Retina (tissue), 1 donor: ENCODE data around the gene BCL2L1.
A peak's percentile ranks its signal among the peaks of the same experiment; 100 is the strongest.

ENCODE experiments used
- DNase-seq: peaks from one replicate; pipeline ENCODE4 v3.0.0-alpha.2; 2016

The BCL2L1 gene

DNA sequence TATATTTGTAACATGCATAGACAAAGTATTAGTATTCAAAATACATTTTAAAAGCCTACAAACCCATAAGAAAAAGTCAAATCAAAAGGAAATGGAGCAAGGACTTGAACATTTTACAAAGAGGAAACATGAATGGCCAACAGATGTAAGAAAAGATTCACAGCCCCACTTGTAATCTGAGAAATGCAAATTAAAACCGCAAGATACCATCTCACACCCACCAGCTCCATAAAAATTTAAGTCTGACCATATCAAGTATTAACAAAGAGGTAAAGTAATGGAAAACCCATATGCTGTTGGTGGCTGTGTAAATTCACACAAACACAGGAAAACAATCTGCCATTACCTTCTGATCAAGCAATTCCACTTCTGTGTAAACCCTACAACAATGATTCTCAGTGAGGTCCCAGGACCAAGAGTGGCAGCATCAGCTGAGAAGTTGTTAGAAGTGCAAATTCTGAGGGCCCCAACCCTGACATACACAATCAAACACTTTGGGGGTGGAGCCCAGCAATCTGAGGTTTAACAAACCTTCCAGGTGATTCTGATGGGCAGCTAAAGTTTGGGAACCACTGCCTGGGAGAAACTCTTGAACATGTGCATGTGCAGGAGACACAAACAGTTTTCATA is 30.9 kb downstream of the BCL2L1 start:
- DNase-seq: no peak

DNA sequence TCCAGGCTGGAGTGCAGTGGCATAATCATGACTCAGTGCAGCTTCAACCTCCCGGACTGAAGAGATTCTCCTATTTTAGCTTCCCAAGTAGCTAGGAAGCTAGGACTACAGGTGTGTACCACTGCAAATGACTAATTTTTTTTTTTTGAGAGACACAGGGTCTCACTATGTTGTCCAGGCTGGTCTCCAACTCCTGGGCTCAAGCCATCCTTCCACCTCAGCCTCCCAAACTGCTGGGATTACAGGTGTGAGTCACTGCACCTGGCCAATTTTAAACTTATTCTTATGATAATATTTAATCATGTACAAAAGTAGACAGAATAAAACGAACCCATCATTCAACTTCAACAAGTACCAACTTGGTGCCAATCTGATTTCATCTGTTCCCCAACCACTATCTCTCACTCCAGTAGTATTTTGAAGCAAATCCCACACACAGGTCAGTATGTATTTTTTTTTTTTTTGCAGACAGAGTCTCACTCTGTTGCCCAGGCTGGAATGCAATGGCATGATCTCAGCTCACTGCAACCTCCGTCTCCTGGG is 32.5 kb downstream of the BCL2L1 start:
- DNase-seq: no peak

DNA sequence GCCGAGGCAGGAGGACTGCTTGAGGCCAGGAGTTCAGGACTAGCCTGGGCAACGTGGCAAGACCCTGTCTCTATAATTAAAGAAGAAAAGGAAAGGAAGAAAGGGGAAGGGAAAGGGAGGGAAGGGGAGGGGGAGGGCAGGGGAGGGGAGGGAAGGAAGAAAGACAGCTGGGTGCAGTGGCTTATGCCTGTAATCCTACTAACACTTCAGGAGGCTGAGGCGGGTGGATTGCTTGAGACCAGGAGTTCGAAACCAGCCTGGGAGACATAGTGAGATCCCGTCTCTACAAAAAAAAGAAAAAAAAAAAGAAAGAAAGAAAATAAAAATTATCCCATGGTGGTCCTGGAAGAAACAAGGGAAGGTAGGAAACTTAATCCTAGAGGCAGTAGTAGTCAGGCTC is 33.5 kb downstream of the BCL2L1 start:
- no peak for DNase-seq

DNA sequence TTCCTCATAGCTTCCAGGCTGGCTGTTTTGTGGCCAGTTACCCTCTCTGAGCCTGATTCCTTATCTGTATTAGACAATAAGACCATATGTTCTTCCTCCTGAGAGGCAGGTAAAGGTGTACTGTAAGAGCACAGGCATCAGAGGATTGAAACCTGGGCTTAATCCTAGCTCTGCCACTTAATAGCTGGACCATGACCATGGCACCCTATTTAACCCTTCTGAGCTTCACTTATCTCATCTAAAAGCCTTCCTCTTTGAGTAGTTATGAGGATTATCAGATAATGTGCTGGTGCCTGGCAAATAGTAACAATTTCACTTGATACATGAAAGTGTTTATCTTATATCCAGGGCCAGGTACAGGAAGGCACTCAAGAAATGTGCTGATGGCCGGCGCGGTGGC is 34.9 kb downstream of the BCL2L1 start:
- DNase-seq: no peak

DNA sequence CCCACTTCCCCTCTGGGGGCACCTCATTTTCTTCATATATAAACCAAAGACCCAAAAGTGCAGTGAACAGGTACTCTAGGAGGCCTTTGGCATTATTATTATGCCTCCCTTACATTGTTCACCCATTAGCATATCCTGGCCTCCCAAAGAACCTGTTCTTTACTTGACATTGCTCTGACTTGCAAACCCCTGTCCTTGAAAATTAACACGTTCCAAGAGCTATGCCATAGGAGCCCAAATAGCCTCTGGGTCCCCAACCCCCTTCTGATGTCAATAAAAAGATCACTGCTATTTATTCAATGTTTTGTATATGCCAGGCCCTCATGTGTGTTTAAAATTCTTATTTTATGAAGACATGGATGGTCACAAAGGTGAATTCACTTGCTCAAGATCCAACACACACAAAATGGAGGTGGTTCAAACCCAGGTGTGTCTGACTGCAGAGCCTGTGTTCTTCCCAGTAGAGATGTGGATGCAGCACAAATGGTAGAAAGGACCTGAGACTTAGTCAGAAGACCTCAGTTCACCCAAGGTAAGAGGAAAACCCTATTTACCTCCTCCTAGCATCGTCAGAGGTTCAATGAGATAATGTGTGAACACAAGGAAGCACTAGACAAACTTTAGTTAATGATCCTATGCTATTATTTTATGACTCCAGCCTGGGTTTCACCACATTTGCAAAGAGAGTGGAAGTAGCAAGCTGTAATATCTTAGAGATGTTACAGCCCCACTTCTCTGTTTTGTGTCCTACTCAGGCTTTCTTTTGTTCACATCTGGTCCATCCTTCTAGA is 36.6 kb downstream of the BCL2L1 start:
- DNase-seq: no peak

DNA sequence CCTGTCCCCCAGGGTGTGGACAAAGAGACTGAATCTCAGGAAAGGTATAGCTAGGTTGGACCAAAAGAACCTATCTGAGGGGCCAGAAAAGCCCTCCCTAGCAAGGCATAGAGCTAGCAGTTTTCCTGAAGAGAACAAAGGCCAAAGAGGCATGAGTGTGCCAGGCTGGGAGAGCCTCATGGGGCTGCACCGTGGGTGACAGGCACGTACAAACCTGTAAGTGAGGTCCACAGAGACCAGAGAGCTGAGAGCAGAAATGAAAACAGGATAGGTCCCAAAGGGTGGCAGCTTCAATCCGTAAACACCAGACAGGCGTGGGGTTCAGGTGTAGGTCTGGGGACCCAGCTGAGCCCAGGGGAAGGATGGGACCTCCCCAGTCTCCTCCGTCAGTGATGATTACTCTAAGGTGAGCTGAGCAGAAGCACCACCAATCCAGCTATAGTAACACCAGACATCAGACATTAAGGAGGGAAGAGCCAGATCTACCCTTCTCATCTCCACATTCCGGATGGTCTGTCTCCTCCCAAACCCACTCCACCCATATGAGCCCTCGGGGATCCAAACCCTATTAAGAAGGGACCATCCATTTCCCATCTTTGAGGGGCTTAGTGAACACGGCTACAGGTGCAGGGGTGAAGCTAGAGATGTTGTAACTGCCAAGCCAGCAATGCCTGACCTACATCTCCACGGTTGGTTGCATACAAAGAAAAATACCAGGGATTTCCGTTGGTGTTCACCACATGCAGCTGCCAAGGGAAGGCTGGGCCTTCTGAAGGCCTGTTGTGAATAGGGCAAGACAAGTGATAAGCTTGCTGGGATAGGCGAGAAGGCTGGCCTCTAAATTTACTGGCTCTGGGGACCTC is 38.3 kb downstream of the BCL2L1 start:
- peak; percentile 50 for DNase-seq

DNA sequence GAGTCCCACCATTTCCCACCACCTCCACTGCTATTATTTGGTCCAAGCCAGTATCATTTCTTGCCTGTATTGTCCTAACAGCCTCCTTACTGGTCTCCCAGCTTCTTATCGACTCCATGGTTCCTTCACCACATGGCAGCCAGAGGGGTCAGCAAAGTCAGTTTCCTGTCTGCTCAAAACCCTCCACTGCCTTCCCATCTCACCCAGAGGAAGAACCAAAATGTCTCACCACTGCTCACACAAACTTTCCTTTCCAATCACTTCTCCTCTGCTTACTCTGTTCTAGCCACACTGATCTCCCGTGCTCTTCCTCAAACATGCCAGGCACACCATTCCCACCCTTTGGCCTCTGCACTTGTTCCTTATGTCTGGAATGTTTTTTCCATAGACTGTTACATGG is 39.7 kb downstream of the BCL2L1 start:
- no peak for DNase-seq

DNA sequence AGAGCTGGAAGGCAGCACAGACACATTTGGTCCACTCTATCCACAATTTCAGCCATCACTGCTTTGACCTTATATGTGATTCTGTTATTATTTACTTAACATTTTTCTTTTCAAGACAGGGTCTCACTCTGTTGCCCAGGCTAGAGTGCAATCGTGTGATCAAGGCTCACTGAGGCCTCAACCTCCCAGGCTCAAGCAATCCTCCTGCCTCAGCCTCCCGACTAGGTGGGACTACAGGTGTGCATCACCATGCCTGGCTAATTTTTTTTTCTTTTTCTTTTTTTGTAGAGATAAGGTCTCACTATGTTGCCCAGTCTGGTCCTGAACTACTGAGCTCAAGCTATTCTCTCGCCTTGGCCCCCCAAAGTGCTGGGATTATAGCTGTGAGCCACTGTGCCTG is 40.3 kb downstream of the BCL2L1 start:
- DNase-seq: no peak

DNA sequence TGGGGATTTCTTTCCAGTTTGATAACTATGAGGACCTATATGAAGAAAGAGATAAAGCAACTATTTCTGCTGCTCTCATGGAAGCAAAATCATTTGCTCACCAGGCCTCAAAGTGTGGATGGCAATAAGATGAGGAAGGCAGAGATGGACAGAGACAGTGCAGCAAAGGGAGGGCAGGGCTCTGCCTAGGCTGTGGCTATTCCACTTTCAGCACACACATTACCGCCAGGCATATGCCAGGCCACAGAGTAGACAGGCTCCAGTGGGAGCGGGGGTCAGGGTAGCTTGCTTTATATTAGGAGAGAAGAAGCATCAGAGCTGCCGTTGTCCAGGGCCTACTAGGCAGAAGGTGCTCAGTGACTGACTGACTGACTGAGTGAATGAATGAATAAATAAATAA is 40.9 kb downstream of the BCL2L1 start:
- DNase-seq: no peak

DNA sequence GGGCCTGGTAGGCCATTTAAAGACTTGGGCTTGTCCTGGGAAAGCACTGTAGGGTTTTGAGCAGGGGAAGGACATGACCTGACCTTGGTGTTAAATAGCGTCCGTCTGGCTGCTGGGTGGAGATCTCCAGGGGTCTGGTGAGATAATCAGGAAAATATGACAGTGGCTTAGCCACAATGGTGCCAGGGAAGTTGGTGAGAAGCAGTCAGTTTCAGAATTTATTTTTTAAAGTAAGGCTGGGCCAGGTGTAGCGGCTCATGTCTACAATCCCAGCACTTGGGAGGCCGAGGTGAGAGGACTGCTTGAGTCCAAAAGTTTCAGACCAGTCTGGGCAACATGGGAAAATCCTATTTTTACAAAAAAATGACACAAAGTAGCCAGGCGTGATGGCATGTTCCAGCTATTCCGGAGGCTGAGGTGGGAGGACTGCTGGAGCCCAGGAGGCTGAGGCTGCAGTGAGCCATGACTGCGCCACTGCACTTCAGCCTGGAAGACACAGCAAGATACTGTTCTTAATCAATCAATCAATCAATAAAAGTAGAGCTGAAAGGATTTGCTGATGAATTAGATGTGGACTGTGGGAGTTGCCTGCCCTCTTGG is 41.4 kb downstream of the BCL2L1 start:
- no peak for DNase-seq

DNA sequence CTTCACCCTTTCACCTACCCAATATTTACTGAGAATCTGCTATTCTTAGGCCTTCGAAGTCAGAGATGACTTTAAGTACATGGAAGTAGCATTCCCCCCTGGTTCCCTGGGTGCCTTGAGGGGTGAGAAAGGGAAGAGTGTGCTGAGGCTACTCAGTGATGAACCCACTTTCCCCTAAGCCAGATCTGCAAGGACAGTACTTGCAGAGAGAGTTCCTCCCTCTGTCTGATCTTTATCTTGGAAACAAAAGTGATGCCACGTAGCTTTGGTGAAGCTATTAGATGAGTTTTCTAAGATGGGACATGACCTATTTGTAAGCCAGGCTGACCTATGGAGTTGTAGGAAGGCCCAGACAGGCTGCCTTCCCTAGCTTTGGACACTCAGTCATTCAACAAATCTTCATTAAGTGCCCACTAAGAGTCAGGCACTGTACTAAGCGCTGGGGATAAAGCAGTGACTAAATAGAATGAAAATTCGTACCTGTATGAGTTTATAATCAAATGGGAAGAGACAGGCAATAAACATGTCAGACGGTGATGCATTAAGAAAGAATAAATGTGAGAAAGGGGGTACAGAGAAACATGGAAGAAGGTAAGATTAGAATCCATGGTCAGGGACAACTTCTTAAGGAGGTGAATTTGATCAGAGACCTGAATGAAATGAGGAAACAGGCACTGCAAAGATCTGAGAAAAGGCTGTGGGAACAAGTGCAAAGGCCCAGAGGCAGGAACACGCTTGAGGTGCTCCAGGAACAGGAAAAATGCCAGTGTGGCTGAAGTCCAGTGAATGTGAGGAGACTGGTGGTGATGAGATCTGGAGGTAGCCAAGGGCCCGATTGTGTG is 42.2 kb downstream of the BCL2L1 start:
- DNase-seq: no peak

DNA sequence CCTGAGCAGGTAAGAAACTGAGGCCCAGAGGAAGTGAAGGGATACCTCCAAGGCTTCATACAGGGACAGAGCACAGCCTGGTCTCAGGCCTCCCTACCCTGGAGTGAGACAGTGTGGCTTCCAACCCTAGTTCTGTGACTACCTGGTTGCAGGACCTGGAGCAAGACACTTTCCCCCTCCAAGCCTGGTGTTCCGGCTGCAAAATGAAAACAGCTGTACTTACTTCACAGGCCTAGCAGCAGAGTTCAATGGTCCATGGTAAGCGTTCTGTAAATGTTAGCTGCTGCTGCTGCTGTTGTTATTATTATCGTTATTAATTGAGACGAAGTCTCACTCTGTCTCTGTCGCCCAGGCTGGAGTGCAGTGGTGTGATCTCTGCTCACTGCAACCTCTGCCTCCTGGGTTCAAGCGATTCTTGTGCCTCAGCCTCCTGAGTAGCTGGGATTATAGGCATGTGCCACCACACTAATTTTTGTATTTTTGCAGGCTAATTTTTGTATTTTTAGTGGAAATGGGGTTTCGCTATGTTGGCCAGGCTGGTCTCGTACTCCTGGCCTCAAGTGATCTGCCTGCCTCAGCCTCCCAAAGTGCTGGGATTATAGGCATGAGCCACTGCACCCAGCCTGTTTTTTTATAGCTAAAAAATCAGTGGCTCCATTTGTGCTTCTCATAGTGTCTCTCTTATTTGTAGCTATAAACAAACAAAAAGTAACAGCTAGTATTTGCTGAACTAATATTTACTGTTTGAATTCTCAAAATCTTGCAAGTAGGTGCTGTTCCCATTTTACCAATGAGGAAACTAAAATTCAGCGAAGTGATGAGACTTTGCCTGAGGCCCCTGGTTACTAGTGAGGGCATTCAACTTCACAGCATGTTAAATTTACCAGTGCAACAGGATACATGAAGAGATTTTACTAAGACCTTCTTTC is 43.0 kb downstream of the BCL2L1 start:
- DNase-seq: no peak

DNA sequence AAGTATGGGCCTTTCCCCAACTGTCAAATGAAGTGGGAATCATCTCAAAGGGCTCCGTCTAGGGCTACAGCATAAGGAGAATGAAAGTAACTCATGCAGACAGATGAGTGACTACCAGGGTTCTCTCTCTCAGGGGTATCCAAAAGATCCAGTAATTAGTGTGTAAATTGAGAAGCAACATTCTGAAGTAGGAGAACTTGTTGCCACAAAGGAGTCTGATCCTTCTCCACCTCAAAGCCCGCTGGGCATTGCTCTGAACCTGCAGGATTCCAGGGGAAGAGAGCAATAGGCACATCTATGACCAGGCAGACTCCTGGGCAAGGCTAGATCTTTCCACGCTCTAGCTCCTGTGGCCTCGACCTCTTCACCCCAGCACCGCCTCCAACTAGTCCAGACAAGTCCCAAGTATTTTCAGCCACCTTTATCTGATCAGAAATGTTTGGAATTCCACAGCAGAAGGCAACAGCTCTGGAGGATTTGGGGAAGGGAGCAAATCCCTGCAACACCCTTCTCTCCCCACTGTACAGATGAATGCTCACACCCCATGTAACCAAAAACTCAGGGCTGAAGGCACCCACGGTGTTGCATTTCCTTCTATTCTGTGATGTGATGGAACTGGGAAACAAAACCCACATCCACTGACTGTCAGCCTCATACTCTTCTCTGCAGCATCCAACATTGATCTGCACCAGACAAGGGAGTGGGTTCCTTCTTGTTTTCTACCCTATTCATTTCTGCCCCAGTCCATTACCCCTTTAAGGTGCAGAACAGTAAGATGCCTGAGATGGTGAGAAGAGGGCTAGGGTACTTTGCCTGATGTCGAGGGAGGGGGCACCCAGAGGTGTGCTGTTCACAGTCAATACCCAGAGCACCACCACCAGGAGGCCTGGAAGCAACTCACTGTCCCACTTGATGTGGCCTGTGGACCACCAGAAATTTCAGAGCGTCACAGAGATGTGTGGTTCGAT is 44.0 kb downstream of the BCL2L1 start:
- no peak for DNase-seq

DNA sequence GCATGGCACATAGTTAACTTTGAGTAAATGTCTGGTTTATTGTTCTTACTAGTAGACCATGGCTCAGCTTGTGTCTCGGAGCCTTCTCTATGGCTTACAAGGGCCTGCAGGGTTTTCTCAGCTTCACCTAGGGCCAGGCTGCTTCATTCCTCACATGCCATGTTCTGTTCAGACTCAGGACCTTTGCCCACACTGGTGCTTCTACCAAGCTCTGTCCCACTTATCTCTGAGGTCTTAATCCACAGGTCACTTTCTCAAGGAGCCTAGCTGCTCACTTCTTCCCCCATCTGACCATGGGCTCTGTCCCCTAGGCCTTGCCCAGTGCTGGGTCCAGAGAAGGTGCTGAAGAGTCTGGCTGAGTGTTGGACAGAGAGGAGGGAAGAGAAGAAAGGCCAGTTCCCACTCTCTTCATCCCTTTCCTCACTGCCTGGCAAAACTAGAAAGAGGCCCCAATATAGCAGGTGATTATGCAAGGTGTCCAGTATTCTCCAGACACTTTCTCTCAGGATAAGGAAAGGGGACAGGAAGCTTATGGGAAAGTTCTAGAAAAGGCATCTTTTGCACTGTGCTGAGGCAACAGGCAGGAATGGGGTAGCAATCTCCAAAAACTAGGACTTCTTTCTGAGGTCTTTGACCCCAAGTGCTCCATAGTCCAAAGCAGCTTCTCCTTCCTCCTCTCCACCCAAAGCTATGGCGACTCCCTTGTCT is 45.0 kb downstream of the BCL2L1 start:
- DNase-seq: no peak

DNA sequence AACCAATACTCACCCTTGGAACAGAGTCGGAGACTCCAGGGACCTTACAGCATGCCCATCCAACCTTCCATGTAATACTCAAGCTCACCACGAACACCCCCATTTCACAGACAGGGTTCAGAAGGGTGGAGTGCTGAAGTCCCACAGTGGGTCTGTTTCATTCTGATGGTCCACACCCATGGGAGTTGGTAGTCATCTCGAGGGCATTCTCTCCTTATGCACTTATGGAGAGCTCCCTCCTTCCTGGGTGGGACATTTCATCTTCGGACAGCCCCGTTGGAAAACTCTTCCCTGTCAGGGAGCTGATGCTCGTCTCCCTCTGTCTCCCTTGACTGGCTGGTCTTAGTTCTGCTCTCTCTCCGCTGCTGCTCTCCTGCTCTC is 46.1 kb downstream of the BCL2L1 start:
- no peak for DNase-seq

DNA sequence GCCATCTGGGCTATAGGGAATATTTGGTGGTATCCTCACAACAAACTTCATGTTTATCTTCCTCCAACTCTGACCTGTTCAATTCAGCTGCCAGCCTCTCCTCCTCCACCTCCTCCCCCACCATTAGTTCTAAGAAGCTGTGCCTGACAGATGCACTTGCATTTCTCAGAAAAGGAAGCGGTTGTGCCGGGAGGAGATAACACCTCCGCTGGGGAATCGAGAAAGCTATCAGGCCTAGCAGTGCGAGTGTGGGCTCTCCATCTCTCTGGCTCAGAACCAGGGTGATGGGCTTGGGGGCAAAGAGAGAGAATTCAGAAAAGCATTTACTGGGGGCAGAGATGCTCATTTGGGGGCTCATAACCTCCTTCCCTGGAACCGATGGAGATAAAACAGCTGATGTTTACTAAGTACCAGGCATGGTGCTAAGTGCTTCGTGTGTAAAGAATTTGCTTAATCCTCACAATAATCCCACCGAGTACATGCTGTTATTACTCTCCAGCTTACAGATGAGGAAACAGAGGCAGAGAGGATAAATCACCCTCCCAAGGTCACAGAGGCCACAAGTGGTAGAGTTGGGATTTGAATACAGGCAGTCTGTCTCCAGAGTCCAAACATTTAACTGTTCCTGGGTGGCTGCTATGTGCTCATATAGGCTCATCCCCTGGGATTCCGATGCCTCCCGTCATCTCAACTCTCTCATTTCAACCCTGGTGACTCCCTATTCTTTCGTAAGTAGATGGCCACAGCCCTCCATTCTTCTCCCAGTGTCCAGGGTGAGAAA is 46.6 kb downstream of the BCL2L1 start:
- no peak for DNase-seq

DNA sequence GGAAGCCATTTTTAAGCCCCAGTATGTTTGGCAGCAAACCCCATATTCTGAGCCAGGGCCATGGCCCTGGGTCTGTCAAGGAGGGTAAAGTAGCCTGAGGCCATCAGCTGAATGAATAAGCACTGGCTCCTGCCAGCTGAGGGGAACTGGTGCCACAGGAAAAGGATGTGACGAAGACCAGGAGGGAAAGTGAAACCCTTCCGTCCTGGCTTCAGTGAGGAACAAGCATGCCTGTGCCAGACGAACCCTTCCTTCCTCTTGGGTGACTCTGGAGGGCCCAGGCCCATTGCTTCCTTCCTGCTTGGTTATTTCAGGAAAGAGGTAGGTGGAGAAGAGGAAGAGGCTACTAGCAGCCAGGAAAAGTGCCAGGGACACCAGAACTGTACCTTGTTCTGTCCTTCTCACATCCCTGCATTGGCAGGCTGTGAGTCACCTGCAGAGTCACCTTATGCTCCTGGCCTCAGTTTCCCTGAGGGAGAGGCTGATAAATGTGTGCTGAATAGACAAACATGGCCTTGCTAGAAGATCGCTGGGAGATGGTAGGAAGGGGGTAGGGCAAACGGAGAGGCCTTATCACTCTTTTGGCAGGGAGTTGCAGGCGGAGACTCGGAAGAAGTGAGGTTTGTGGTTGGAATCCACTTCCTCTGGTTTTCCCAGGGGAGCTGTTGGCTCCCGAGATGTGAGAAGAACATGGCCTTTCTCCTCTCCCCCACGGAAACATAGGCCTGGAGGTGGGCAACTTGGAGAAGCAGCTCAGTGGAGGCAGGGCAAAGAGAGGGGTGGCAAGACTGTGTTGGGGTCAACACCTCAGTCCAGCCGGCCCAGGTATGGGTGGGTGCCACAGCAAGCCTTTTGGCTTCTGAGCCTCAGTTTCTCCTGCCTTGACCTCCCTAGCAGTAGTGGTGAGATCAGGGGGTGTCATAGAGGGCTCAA is 47.5 kb downstream of the BCL2L1 start:
- DNase-seq: no peak
